ENCODE results near the gene KCNK3.
"Not testable (repeated sequence)": the region's sequence is repeated elsewhere in the genome, so short reads cannot be mapped to it uniquely, and the experiment has no call there.

The KCNK3 gene

GRCh38 chr2:26756337-26756736 lies 63.8 kb downstream of the KCNK3 start:
- no peak for DNase-seq (ENCODE audit: low read depth)

GRCh38 chr2:26757873-26758789 lies 65.6 kb downstream of the KCNK3 start:
- DNase-seq (ENCODE audit: low read depth), result peak; percentile 98

- no peak for DNase-seq (ENCODE audit: low read depth)
Observed at GRCh38 chr2:26758790-26759321, 66.3 kb downstream of the KCNK3 start.

GRCh38 chr2:26759845-26760244 lies 67.3 kb downstream of the KCNK3 start:
- no peak for DNase-seq (ENCODE audit: low read depth)

GRCh38 chr2:26760991-26761390 lies 68.5 kb downstream of the KCNK3 start:
- DNase-seq (ENCODE audit: low read depth), result not testable (repeated sequence)

- DNase-seq (ENCODE audit: low read depth), result no peak
Observed at GRCh38 chr2:26763019-26763418, 70.5 kb downstream of the KCNK3 start.

- no peak for DNase-seq (ENCODE audit: low read depth)
Observed at GRCh38 chr2:26764078-26764887, 71.8 kb downstream of the KCNK3 start, which contains the start of gene SLC35F6. Gene SLC35F6, plus strand, starts transcription at chr2:26764284. Its CDS starts 66 bp downstream, at chr2:26764350.

- no peak for DNase-seq (ENCODE audit: low read depth)
Observed at GRCh38 chr2:26764906-26765305, 72.4 kb downstream of the KCNK3 start.

GRCh38 chr2:26765475-26766200 lies 73.1 kb downstream of the KCNK3 start:
- DNase-seq (ENCODE audit: low read depth), result no peak

- DNase-seq (ENCODE audit: low read depth), result no peak
Observed at GRCh38 chr2:26767129-26767528, 74.6 kb downstream of the KCNK3 start.

- no peak for DNase-seq (ENCODE audit: low read depth)
Observed at GRCh38 chr2:26767894-26768487, 75.5 kb downstream of the KCNK3 start.

GRCh38 chr2:26768759-26769088 lies 76.2 kb downstream of the KCNK3 start:
- DNase-seq (ENCODE audit: low read depth), result no peak

- no peak for DNase-seq (ENCODE audit: low read depth)
Observed at GRCh38 chr2:26769089-26769761, 76.7 kb downstream of the KCNK3 start.

- no peak for DNase-seq (ENCODE audit: low read depth)
Observed at GRCh38 chr2:26770986-26771586, 78.6 kb downstream of the KCNK3 start.

- no peak for DNase-seq (ENCODE audit: low read depth)
Observed at GRCh38 chr2:26772064-26773001, 79.8 kb downstream of the KCNK3 start.

GRCh38 chr2:26776195-26776800 lies 83.8 kb downstream of the KCNK3 start:
- DNase-seq (ENCODE audit: low read depth), result no peak

GRCh38 chr2:26778098-26778497 lies 85.6 kb downstream of the KCNK3 start:
- no peak for DNase-seq (ENCODE audit: low read depth)

- DNase-seq (ENCODE audit: low read depth), result no peak
Observed at GRCh38 chr2:26778507-26778906, 86.0 kb downstream of the KCNK3 start.

- no peak for DNase-seq (ENCODE audit: low read depth)
Observed at GRCh38 chr2:26780203-26780760, 87.8 kb downstream of the KCNK3 start.
